SK-N-SH (cell line): ENCODE results near the gene TFCP2. TPM values are rescaled to one million over a fixed set of nuclear protein-coding genes. Genes with fewer than 3 reads are reported as not detected.

Experiments used
- CTCF ChIA-PET: fragments of 300-600, 350-600 bp; formaldehyde crosslinking; extraction: SDS; loops from one replicate; lab custom pipeline; 2021; lab: Yijun Ruan, JAX
- POLR2A ChIA-PET: fragments of 350-600 bp; sonication (Branson Sonifier 250); formaldehyde crosslinking; extraction: SDS; loops from one replicate; lab custom pipeline; 2020; ENCODE audit warnings: antibody characterized with exemption, inconsistent platforms; lab: Yijun Ruan, JAX
- DNase-seq: peaks from one replicate; pipeline ENCODE4 v3.0.0; 2012
- H2AFZ ChIP-seq: fragments of 200-600 bp; sonication (generic); 2 replicates; pipeline ENCODE4 v1.8.1; 2016; ENCODE audit warnings: antibody characterized with exemption, mild to moderate bottlenecking, low read depth
- H3F3A ChIP-seq: fragments of 200-600 bp; sonication (generic); replicated peaks from 2 replicates; pipeline ENCODE3; 2016; ENCODE audit warnings: antibody characterized with exemption, mild to moderate bottlenecking; ENCODE audit not compliant: insufficient read depth
- H3K27ac ChIP-seq, 2 experiments: fragments of 200-500 bp in 1 of 2; fragments of 200-600 bp in 1 of 2; sonication (Bioruptor generic) in 1 of 2; sonication (generic), shearing (Covaris generic) in 1 of 2; 2 replicates each; pipeline versions ENCODE4 v1.5.1 to v1.6.1; 2014 to 2016; ENCODE audit warnings: low read depth in 2 of 2, inconsistent platforms in 1 of 2, low read length in 1 of 2, mild to moderate bottlenecking in 1 of 2, mixed read lengths in 1 of 2
- H3K27me3 ChIP-seq: fragments of 200-600 bp; sonication (generic), shearing (Covaris generic); 2 replicates; pipeline ENCODE4 v1.6.1; 2016; ENCODE audit warnings: mixed run types; ENCODE audit not compliant: insufficient read depth
- H3K36me3 ChIP-seq, 2 experiments: fragments of 200-500 bp in 1 of 2; fragments of 200-600 bp in 1 of 2; sonication (Bioruptor generic) in 1 of 2; sonication (generic) in 1 of 2; replicated peaks in 1 of 2; 2 replicates each; pipeline versions ENCODE3 to v1.5.1; 2014 to 2016; ENCODE audit warnings: low read length in 1 of 2, mild to moderate bottlenecking in 1 of 2; ENCODE audit not compliant: insufficient read depth in 2 of 2, control insufficient read depth in 1 of 2
- H3K4me1 ChIP-seq, 2 experiments: fragments of 200-500 bp in 1 of 2; fragments of 200-600 bp in 1 of 2; sonication (Bioruptor generic) in 1 of 2; sonication (generic), shearing (Covaris generic) in 1 of 2; 2 replicates each; pipeline versions ENCODE4 v1.5.1 to v1.6.1; 2014 to 2016; ENCODE audit warnings: low read depth in 1 of 2, low read length in 1 of 2, mixed run types in 1 of 2; ENCODE audit not compliant: insufficient read depth in 2 of 2, control insufficient read depth in 1 of 2
- H3K4me2 ChIP-seq: fragments of 200-600 bp; sonication (generic), shearing (Covaris generic); 2 replicates; pipeline ENCODE4 v1.6.1; 2017; ENCODE audit warnings: mixed run types
- H3K4me3 ChIP-seq, 2 experiments: fragments of 200-500 bp in 1 of 2; fragments of 200-600 bp in 1 of 2; sonication (Bioruptor generic) in 1 of 2; sonication (generic), shearing (Covaris generic) in 1 of 2; 2 replicates each; pipeline versions ENCODE4 v1.5.1 to v1.8.1; 2014 to 2016; ENCODE audit warnings: low read depth in 2 of 2, inconsistent platforms in 1 of 2, low read length in 1 of 2, mild to moderate bottlenecking in 1 of 2, mixed read lengths in 1 of 2, moderate library complexity in 1 of 2
- H3K79me2 ChIP-seq: fragments of 200-600 bp; sonication (generic); 2 replicates; pipeline ENCODE4 v1.8.1; 2017; ENCODE audit warnings: mild to moderate bottlenecking; ENCODE audit not compliant: insufficient read depth
- H3K9ac ChIP-seq: fragments of 200-600 bp; sonication (generic); 2 replicates; pipeline ENCODE4 v1.6.1; 2017; ENCODE audit warnings: mixed run types
- H3K9me2 ChIP-seq: fragments of 200-600 bp; sonication (generic); 2 replicates; pipeline ENCODE4 v1.6.1; 2017; ENCODE audit warnings: mixed run types
- H3K9me3 ChIP-seq: fragments of 200-600 bp; sonication (generic); 2 replicates; pipeline ENCODE4 v1.6.1; 2017; ENCODE audit warnings: mixed run types, mild to moderate bottlenecking, moderate library complexity
- H4K20me1 ChIP-seq: fragments of 200-600 bp; sonication (generic); 2 replicates; pipeline ENCODE4 v1.6.1; 2017; ENCODE audit warnings: mild to moderate bottlenecking, mixed run types; ENCODE audit not compliant: insufficient read depth
- CHD2 ChIP-seq: fragments of 150-350 bp; IDR thresholded peaks from 2 replicates; pipeline ENCODE4 v1.6.1; 2018; ENCODE audit warnings: low read length; ENCODE audit not compliant: partially characterized antibody
- ELF1 ChIP-seq: IDR thresholded peaks from 2 replicates; pipeline ENCODE4 v1.4.0; 2012
- EP300 ChIP-seq, 2 experiments: IDR thresholded peaks; 2 replicates each; pipeline versions ENCODE4 v1.4.0 to v1.6.1; 2012; ENCODE audit warnings: borderline replicate concordance in 1 of 2, low read depth in 1 of 2, low read length in 1 of 2
- FOXM1 ChIP-seq: IDR thresholded peaks from 2 replicates; pipeline ENCODE4 v1.4.0; 2012; ENCODE audit warnings: low read depth, mild to moderate bottlenecking
- GABPA ChIP-seq: IDR thresholded peaks from 2 replicates; pipeline ENCODE4 v1.4.0; 2012; ENCODE audit warnings: low read depth, mild to moderate bottlenecking
- GATA2 ChIP-seq: sonication (generic); formaldehyde crosslinking; IDR thresholded peaks from 2 replicates; pipeline ENCODE4 v1.5.0; 2020; ENCODE audit warnings: mild to moderate bottlenecking, missing genetic modification reagents
- JUND ChIP-seq: IDR thresholded peaks from 2 replicates; pipeline ENCODE4 v1.4.0; 2012
- MEF2A ChIP-seq: IDR thresholded peaks from 2 replicates; pipeline ENCODE4 v1.4.0; 2012; ENCODE audit warnings: low read depth, borderline replicate concordance
- NFIC ChIP-seq: IDR thresholded peaks from 2 replicates; pipeline ENCODE4 v1.4.0; 2012; ENCODE audit warnings: borderline replicate concordance
- POLR2AphosphoS5 ChIP-seq: IDR thresholded peaks from 2 replicates; pipeline ENCODE4 v1.6.1; 2012; ENCODE audit warnings: low read depth, low read length
- RCOR1 ChIP-seq: fragments of 150-350 bp; IDR thresholded peaks from 2 replicates; pipeline ENCODE4 v1.6.1; 2017; ENCODE audit warnings: antibody characterized with exemption, low read length
- RFX5 ChIP-seq: IDR thresholded peaks from 2 replicates; pipeline ENCODE4 v1.6.1; 2012; ENCODE audit warnings: mild to moderate bottlenecking, improper control_type of control experiment, low read length
- SIN3A ChIP-seq: IDR thresholded peaks from 2 replicates; pipeline ENCODE4 v1.6.1; 2012; ENCODE audit warnings: low read depth, mild to moderate bottlenecking, low read length, moderate library complexity, borderline replicate concordance
- SMC3 ChIP-seq: IDR thresholded peaks from 2 replicates; pipeline ENCODE4 v1.6.1; 2012; ENCODE audit warnings: low read depth, low read length, improper control_type of control experiment
- TAF1 ChIP-seq: IDR thresholded peaks from 2 replicates; pipeline ENCODE4 v1.6.1; 2012; ENCODE audit warnings: low read depth, mild to moderate bottlenecking, low read length, moderate library complexity, borderline replicate concordance
- TCF12 ChIP-seq: IDR thresholded peaks from 2 replicates; pipeline ENCODE4 v1.4.0; 2012
- TEAD4 ChIP-seq: IDR thresholded peaks from 2 replicates; pipeline ENCODE4 v1.4.0; 2012; ENCODE audit warnings: mild to moderate bottlenecking, borderline replicate concordance; ENCODE audit not compliant: insufficient read depth
- WGBS: methylation state at CpG from one replicate; pipeline ENCODE4 v1.1.6; 2017; ENCODE audit warnings: low lambda C conversion rate; 5-methylcytosine and 5-hydroxymethylcytosine counted together
- polyA plus RNA-seq, 3 experiments: library from polyadenylated mRNA; depleted of rRNA; stranded (reverse); fragments of >200 nt; gene quantifications; 2 replicates each; pipeline ENCODE4 v1.2.3, GENCODE V29; 2012
- TF ChIP-seq, protein P1 (sequence below): IDR thresholded peaks from 2 replicates; pipeline ENCODE4 v1.4.0; 2012; ENCODE audit warnings: low read depth, borderline replicate concordance
- TF ChIP-seq, protein P2 (sequence below): IDR thresholded peaks from 2 replicates; pipeline ENCODE4 v1.6.1; 2012; ENCODE audit warnings: mild to moderate bottlenecking, low read depth, low read length, moderate library complexity
- TF ChIP-seq, protein P3 (sequence below): IDR thresholded peaks from 2 replicates; pipeline ENCODE4 v1.4.0; 2012; ENCODE audit warnings: low read depth
- TF ChIP-seq, protein P4 (sequence below): fragments of 150-350 bp; IDR thresholded peaks from 2 replicates; pipeline ENCODE4 v1.6.1; 2017; ENCODE audit warnings: antibody characterized with exemption, low read length, low read depth, borderline replicate concordance

TFCP2 gene
- polyA plus RNA-seq, 1 of the 3 experiments (the other 2 are of a cell fraction): 18.1 TPM

DNA sequence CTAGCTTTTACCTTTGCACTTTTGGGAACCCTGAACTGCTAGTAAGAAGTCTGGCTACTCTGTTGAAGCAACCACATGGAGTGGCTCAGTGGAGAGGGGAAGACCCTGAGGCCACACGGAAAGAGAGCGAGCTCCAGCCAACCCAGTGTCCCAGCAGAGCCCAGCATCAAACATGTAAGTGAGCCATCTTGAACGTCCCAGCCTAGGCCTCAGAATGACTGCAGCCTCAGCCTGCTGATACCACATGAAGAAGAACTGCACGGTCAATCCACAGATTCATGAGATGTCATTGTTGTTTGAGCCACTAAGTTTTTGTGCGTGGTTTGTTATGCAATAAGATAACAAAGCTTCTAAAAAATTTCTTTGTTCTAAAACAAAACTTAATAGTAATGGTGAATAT is 40.2 kb downstream of the TFCP2 start:
- POLR2A ChIA-PET: no interaction called here
- WGBS: 69% methylated on average over 5 of the region's 5 CpGs

DNA sequence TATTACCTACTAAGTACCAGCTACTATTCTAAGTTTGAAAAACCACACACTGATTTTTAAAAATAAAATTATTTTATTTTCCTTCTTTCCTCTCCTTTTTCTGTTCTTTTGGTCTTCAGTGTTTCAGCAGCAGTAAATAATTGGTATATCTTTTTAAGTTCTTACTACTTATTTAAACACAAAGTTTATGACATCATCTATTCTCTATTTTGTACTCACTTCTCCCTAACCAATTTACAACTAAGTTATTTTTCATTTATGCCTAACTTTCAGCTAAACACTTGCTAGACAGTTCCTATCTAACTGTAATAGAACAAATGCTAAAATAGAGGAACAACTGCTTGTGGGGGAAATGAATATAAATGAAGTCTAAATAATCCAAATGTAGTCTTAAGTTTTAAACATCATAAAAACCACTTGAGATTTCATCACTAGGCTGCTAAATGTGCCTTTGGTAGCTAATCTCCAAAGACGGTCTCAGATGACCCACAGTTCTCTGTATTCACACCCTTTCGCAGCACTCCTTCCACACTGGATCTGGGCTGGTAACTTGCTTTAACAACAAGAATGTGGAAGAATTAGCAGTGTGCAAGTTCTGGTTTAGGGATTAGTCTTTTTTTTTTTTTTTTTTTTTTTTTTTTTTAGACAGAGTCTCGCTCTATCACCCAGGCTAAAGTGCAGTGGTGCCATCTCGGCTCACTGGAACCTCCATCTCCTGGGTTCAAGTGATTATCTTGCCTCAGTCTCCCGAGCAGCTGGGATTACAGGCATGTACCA is 41.0 kb downstream of the TFCP2 start:
- H3K9ac ChIP-seq: no peak overlapping the region
- H3K4me3 ChIP-seq: no peak overlapping the region
- peaks cover 3% of the 10 kb centered on the region for H4K20me1 ChIP-seq
- H3K27ac ChIP-seq: no peak overlapping the region
- peaks cover 20% of the 10 kb centered on the region for H3F3A ChIP-seq
- 96% methylated on average over 5 of the region's 5 CpGs for WGBS
- no peak for DNase-seq
- H3K9me3 ChIP-seq: no peaks in the 10 kb centered on the region
- ChIA-PET CTCF (interaction anchor here (1.6 kb wide), 1 partner anchor 85 kb away, joined by 3 read pairs; no protein-coding TSS in a partner anchor), POLR2A (no interaction called here)
- H3K4me2 ChIP-seq: no peak overlapping the region
- H2AFZ ChIP-seq: no peak overlapping the region
- H3K4me1 ChIP-seq: peaks cover 0 to 9% of the 10 kb centered on the region in 2 experiments; a peak in 2 of 4 replicates
- no peaks in the 10 kb centered on the region for H3K36me3 ChIP-seq
- H3K27me3 ChIP-seq: no peaks in the 10 kb centered on the region
- H3K9me2 ChIP-seq: no peaks in the 10 kb centered on the region
- peaks cover 21% of the 10 kb centered on the region for H3K79me2 ChIP-seq
- TF ChIP-seq, protein P1, sequence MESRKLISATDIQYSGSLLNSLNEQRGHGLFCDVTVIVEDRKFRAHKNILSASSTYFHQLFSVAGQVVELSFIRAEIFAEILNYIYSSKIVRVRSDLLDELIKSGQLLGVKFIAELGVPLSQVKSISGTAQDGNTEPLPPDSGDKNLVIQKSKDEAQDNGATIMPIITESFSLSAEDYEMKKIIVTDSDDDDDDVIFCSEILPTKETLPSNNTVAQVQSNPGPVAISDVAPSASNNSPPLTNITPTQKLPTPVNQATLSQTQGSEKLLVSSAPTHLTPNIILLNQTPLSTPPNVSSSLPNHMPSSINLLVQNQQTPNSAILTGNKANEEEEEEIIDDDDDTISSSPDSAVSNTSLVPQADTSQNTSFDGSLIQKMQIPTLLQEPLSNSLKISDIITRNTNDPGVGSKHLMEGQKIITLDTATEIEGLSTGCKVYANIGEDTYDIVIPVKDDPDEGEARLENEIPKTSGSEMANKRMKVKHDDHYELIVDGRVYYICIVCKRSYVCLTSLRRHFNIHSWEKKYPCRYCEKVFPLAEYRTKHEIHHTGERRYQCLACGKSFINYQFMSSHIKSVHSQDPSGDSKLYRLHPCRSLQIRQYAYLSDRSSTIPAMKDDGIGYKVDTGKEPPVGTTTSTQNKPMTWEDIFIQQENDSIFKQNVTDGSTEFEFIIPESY: no peak
- TF ChIP-seq SMC3 (no peak), GATA2 (no peak), RCOR1 (no peak), MEF2A (no peak), CHD2 (no peak)
- TF ChIP-seq, protein P2, sequence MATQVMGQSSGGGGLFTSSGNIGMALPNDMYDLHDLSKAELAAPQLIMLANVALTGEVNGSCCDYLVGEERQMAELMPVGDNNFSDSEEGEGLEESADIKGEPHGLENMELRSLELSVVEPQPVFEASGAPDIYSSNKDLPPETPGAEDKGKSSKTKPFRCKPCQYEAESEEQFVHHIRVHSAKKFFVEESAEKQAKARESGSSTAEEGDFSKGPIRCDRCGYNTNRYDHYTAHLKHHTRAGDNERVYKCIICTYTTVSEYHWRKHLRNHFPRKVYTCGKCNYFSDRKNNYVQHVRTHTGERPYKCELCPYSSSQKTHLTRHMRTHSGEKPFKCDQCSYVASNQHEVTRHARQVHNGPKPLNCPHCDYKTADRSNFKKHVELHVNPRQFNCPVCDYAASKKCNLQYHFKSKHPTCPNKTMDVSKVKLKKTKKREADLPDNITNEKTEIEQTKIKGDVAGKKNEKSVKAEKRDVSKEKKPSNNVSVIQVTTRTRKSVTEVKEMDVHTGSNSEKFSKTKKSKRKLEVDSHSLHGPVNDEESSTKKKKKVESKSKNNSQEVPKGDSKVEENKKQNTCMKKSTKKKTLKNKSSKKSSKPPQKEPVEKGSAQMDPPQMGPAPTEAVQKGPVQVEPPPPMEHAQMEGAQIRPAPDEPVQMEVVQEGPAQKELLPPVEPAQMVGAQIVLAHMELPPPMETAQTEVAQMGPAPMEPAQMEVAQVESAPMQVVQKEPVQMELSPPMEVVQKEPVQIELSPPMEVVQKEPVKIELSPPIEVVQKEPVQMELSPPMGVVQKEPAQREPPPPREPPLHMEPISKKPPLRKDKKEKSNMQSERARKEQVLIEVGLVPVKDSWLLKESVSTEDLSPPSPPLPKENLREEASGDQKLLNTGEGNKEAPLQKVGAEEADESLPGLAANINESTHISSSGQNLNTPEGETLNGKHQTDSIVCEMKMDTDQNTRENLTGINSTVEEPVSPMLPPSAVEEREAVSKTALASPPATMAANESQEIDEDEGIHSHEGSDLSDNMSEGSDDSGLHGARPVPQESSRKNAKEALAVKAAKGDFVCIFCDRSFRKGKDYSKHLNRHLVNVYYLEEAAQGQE: no peak
- TF ChIP-seq, protein P3, sequence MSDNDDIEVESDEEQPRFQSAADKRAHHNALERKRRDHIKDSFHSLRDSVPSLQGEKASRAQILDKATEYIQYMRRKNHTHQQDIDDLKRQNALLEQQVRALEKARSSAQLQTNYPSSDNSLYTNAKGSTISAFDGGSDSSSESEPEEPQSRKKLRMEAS: no peak

More for the DNA sequence above, 40.2 kb downstream of the TFCP2 start:
- CTCF ChIA-PET: interaction anchor here (1.0 to 1.6 kb wide), 2 partner anchors 11 to 85 kb away, joined by 3 read pairs; no protein-coding TSS in a partner anchor
- no peak for TF ChIP-seq SIN3A
- TF ChIP-seq NFIC: no peak
- no peak for TF ChIP-seq SMC3
- TF ChIP-seq ELF1: no peak
- TF ChIP-seq TEAD4: no peak
- no peak for TF ChIP-seq GABPA
- TF ChIP-seq TCF12: no peak
- no peak for TF ChIP-seq EP300 (IDR thresholded peaks at IDR 0.05; ENCODE audit: borderline replicate concordance in 1 of 2, low read depth in 1 of 2, low read length in 1 of 2)
- TF ChIP-seq, protein P1: no peak
- no peak for TF ChIP-seq POLR2AphosphoS5
- no peak for TF ChIP-seq FOXM1
- no peak for TF ChIP-seq JUND
- TF ChIP-seq RFX5: no peak
- no peak for TF ChIP-seq TAF1
- no peak for TF ChIP-seq MEF2A
- TF ChIP-seq, protein P4, sequence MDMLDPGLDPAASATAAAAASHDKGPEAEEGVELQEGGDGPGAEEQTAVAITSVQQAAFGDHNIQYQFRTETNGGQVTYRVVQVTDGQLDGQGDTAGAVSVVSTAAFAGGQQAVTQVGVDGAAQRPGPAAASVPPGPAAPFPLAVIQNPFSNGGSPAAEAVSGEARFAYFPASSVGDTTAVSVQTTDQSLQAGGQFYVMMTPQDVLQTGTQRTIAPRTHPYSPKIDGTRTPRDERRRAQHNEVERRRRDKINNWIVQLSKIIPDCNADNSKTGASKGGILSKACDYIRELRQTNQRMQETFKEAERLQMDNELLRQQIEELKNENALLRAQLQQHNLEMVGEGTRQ: no peak
- no peak for TF ChIP-seq RCOR1
- no peaks in the 10 kb centered on the region for H3K36me3 ChIP-seq
- no peak overlapping the region for H2AFZ ChIP-seq
- peaks cover 18% of the 10 kb centered on the region for H3K79me2 ChIP-seq
- peaks cover 0 to 1% of the 10 kb centered on the region in 2 experiments; a peak in 1 of 4 replicates for H3K4me1 ChIP-seq
- H3F3A ChIP-seq: peaks cover 13% of the 10 kb centered on the region
- no peak for DNase-seq
- H3K9me3 ChIP-seq: no peaks in the 10 kb centered on the region
- H3K9ac ChIP-seq: no peak overlapping the region
- no peaks in the 10 kb centered on the region for H3K9me2 ChIP-seq
- H4K20me1 ChIP-seq: peaks cover 3% of the 10 kb centered on the region
- no peaks in the 10 kb centered on the region for H3K27me3 ChIP-seq
- no peak overlapping the region for H3K4me2 ChIP-seq
- no peak overlapping the region for H3K27ac ChIP-seq
- no peak overlapping the region for H3K4me3 ChIP-seq
